Nucleus accumbens (tissue), 56 donors: ENCODE measurements around the gene PCBP4.

Experiments
- DNase-seq, 56 donors: peaks; one replicate each; lab custom pipeline; 2025; lab: John Stamatoyannopoulos, UW

The PCBP4 gene

DNA sequence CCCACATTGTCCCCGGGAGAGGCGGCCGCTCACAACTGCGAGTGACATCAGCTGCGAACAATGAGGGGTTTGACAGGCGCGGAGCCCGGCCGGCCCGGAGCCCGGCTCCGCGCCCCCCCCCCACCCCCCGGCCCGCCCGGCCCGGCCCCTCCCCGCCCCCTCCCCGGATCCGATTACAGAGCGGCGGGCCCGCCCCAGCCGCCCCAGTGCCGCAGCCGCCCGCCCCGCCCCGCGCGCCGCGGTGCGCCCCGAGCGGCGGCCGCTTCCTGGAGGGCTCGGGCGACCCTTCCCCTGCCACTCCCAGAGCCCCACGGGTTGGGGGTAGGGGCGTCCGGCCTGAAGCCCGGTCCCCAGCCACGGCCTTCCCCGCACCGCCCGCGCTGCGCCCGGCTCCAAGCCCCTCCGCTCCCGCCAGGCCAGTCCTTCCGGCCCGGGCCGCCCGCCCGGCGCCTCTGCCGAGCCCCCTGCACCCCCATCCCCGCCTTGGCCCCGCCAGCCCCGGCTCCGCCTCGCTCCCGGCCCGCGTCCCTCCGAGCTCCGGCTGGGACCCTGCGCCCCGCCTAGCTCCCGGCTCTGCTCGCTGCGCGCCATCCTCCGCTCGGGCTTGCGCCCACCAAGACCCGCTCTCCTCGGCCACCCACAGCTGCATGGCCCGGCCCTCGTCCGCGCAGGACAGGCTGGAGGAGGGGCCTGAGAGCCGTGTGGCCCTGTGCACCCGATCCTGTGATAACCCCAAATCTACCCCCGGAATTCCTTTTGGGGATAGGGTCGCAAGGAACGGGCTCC, at the start of gene PCBP4:
Gene PCBP4, minus strand, starts transcription at position 71 of the 786 bp plus-strand sequence. CDS start 6,214 bp downstream, outside the sequence.
- peak in 52 of 56 donors; percentile 42 to 88 (median 78) for DNase-seq

DNA sequence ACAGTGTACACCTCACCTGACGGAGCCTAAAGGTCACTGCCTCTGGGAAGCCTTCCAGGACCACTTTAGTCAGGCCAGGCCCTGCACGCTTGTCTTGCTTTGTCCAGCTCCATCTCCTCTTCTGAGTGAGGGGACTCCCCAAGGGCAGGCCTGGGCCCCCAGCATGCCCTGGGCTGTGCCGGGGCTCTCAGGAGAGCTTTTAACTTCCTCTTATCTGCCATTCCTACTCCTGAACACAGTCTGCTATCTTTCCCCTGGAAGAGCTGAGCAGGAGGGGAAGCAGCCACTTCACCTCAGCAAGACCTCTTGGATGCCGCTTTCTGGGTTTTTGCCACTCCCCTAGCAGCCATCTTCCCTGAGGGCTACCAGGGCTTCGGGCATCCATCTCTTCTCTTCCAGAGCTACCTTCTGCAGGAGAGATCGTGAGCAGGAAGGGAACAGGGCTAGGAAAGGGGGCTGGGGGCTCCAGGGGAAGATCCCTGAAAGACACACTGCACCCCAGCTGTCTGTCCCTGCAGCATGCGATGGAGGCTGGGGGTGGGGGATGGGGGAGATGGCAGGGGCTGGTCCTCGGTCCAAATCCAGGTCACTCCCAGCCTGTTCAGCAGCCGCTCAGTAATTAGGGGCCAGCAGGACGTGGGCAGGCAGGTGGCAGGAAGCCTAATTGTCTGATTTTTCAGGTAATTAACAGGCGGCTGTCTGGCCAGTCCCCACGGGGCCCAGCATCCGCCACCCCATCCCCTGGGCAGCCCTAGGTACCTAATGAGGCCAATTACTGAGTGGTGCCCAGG, 48.4 kb upstream of the PCBP4 start:
- DNase-seq: no peak

DNA sequence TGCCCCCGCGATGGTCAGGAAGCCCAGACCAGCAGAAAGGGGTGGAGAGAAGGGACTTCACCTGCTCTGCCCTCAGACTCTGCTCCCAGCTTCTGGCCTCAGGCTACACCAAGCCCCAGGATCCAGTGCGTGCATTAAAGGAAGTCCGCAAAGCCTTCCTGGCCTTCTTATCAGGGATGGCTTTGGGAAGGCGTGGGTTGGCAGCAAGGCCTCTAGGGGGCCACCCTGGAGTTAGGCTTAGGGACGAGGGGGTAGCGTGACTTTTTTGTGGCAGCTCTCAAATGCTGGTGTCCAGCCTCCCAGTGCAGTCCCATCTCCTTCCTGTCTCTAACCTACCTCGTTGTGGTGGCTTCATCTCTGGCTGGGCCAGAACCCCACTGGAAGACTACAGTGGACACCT, 47.4 kb upstream of the PCBP4 start:
- peak in 7 of 56 donors; percentile 12 to 40 (median 27) for DNase-seq

DNA sequence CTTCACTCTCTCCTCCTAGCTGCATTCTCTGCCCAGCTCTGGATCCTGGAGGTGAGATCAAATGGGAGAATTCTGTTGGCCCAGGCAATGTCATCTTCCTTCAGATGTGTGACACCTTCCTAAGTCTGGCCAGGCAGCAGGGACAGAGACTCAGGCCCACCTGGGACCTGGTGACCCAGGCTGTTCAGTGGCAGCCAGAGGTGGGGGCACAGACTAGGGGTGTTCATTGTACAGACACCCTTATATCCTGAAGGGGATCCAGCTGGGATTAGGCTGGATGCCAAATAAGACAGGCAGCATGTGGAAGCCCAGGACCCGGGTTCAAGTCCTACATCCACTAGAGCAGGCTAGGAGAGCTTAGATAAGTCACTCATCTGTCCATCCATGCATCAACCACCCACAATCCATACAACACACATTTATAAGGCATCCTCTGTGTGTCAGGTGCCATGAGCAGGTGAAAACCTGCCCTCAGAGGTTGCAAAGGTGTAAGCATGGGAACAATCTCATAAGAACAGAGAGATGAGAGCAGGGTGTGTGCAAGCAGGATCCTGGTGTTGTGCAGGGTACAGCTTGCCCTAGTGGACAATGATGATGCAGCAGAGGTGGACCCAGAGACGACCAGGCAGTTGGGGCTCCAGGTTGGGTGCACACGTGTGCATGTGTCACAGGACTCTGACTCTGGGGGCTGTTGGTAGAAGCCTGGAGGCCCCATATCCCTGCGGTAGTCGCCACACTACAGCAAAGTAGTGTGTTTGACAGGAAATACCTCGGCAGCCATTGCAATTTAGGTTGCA, 46.7 kb upstream of the PCBP4 start:
- DNase-seq: no peak

DNA sequence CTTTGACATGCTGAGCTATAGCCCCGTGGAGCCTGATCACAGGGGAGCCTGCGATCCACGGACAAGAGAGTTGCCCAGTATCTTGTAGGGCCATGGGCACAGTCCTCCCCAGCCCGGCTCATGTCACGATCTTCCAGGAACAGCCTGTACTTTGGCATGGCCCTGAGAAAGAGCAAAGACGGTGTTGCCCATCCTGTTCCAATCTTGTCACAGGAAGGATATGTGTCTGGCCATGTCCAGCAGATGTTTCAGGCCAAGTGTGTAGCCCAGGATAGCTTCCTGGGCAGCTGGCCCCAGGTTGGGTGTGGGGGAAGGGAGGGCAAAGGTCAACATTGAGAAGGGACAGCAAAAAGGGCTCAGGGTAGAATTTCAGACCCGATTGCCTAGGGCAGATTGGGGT, 45.4 kb upstream of the PCBP4 start:
- DNase-seq: no peak

DNA sequence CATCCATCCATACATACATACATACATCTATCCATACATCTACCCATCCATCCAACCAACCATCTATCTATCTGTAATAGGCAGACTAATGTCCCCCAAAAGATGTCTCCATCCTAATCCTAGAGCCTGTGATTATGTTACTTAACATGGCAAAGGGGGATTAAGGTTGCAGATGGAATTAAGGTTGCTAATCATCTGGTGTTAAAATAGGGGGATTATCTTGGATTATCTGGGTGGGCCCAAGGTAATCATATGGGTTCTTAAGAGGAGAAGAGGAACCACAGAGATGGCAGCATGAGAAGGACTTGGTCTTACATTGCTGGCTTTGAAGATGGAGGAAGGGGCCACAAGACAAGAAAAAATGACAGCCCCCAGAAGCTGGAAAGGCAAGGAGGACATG, 43.2 kb upstream of the PCBP4 start:
- no peak for DNase-seq

DNA sequence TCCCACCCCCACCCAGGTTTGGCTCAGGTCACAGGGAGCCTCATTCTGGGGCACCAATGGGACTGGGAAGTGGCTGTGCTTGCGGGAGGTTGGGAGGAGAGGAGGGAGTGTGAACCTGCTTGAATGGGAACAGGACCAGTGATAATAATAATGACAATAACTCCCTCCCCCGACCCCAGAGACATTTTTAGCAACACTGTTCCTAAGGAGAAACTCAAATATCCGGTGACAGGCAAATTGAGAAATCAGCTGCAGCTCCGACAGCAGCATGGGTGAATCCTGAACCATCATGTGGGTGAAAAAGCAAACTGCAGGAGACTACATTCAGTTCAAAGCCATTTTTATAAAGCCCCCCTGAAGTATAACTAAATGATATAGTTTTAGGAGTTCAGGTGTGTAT, 40.0 kb upstream of the PCBP4 start:
- DNase-seq: peak in 8 of 56 donors; percentile 10 to 46 (median 33)

DNA sequence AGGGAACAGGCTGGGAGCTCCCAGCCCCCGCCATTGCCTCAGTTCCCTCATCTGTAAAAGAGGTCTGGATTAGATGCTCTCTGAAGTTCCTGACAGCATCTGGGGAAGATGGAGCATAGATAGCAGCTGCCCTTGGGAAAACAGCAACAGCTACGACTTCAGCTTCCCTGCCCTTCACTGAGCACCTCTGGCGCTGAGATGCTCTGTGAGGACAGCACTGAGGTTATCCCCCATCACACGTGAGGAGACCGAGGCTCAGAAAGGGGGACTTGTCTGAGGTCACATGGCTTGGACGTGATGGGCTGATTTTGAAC, 39.5 kb upstream of the PCBP4 start:
- DNase-seq: no peak

DNA sequence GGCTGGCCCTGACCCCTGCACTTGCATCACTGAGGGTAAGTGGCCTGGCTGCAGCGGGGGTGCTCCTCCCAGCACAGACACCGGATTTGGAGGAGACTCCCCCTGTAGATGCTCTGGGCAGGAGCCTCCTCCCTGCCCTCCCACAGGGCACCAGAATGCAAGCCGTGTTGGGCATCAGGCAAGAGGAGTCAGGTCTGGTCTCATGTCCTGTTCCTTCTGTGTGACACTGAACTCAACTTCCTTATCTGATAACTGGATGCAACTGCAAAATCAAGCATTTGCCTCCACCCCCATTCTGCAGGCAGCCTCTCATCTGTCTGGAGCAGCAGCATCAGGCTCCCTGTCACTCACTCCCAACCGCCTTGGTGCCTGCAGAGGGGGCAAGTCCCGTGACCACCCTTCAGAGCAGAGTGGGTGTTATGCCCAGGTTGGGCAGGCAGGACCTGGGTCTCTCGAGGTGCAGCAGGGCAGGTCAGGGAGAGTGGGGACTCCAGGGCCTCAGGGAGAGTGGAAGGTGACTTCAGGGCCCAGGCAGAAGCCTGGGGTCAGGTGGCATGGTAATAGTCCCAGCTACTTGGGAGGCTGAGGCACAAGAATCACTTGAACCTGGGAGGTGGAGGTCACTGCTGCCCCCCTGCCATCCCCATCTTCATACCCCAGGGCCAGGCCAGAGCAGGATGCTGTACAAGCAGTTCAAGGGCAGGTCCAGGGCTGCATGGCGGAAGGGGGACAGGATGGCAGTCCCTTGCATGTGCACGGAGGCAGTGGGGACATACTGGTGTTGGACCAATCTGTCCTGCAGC, 39.0 kb upstream of the PCBP4 start:
- DNase-seq: peak in 11 of 56 donors; percentile 16 to 59 (median 35)

DNA sequence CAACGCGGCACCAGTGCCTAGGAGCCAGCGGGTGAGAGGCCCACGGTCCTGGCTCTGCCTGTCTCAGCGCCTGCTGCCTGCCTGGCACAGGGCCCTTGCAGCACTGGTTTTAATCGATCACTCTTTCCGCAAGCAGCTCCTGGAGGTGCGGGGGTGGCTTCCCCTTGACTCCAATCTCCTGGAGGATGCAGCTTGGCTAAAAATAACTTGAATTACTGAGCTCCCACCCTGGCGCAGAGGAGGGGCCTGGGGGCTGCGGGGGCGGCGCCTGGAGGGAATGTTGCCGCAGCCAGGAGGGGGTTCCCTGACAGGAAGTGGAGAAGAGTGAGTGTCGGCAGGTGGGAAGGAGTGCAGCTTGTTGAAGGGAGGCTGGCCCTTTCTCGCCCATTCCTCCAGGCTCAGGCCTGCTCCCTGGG, 38.3 kb upstream of the PCBP4 start:
- peak in 41 of 56 donors; percentile 17 to 87 (median 55) for DNase-seq

DNA sequence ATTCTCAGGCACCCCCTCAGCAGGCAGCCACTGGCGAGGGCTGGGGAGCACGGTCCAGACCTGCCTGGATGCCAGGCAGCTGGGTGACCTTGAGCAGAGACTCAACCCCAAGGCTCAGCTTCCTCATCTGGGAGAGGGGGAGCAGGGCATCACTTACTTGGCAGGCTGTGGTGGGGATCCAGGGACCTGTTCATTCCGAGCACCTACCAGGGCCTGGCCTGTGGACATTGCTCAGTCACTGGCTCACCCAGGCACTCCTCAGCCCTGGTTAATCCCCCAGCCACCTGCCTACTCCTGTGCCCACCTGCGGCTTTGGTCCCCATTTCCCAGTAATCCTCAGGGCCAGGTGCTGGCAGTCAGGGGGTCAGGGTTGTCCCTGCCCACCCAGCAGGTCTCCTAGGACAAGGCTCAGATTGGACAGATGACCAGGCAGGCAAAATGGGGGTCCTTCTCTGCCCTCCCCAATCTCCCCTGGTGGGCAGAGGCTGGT, 37.7 kb upstream of the PCBP4 start:
- DNase-seq: peak in 3 of 56 donors; percentile 24 to 49 (median 39)

DNA sequence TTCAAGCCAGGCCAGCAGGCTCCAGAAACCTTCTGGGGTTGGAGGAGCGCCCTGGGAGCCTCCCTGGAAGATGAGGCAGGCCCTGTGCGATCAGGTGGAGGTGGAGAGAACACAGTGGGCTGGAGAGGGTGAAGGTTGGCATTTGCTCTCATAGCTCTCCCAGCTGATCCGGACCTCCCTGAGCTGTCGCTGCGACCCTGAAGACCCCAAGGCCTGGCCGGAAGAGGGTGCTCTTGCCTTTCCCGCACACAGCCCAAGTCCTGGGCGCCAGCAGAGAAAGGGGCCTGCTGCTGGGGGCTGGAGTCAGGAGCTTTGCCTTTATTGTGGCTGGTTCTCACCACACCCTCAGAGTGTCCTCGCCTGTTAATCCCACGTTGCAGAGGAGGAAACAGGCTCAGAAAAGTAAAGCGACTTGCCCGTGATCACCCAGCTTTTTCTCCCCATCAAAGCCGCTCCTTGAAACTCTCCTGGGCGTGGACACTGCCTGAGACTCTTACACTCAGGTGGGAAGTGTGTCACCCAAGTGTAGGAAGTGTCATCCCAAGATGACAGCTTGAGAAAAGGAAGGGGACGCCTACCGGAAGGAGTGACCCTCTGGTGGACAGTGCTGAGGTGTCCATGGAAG, 37.0 kb upstream of the PCBP4 start:
- peak in 47 of 56 donors; percentile 18 to 80 (median 55) for DNase-seq

DNA sequence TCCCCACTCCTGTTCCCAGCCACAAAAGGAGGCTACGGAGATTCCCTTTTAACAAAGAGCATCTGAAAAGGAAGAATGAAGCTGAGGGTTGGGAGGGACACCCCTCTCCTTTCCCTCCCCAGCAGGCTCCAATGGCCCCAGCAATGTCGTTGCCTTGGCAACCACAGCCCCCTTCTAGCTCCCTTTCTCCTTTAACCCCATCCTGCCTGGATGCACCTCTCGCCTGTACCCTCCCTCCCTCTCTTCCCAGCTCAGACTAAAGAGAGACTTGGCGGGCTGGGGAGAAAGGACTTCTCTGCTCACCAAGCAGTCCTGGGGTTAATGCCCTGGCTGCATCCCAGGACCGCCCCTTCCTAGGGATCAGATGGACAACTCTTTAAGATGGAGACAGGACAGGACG, 35.5 kb upstream of the PCBP4 start:
- no peak for DNase-seq

DNA sequence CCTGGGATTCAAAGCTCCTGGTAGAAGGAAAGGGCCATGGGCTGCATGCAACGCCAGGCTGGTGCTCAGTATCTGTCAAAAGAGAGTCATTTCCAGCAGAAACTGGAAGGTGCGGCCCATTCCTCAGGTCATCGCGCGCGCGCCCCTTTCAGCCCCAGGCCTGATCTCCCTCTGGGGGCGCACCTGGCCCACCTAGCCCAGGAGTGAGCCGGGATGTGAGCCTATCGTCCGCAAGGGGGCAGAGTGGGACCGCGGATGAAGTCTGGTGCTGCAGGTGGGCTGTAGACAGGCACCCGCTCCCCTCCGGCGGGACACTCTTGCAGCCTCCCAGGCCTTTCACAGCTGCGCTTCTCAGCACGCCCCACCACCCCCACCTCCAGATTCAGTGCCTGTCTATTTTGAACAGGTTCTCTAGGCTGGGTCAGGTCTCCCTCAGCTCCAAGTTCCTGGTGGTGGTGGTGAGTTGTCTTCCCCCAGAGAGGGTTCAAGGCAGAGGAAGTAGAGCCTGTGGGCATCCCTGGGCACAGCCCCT, 34.3 kb upstream of the PCBP4 start:
- peak in 50 of 56 donors; percentile 15 to 90 (median 58) for DNase-seq

DNA sequence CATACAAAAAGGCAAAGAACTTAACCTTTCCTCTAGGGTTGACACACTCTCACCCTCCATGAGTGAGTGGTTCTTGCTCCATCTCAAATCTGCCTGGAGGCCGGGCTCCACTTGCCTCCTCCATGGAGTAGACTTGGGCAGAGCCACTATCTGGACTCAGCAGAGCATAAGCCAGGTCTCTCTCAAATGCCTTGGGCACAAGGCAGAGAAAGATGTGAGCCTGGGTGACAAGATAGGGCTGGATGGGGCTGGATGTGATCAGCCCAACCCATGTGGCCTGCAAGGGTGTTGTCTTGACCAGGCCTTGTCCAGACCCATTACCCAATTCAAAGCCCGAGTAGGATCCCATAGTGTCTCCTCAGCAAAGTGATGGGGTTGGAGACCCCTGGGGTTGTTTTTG, 32.6 kb upstream of the PCBP4 start:
- no peak for DNase-seq

DNA sequence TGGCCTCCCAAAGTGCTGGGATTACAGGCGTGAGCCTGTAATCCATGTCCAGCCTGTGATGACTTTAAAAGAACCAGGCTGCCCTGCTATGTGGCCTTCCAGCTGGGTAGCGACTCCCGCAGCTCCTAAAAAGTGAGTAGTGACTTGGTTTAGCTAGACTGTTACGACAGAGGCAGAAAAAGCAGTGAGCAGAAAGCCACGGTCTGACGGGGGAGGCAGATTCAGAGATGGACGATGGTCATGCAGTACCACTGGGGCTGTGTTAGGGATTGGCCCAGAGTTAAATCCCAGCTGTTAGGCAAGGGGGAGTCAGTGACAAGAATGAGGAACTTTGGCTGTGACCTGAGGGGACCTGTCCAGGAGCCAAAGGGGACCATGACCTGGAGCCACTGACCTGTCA, 31.5 kb upstream of the PCBP4 start:
- DNase-seq: no peak

DNA sequence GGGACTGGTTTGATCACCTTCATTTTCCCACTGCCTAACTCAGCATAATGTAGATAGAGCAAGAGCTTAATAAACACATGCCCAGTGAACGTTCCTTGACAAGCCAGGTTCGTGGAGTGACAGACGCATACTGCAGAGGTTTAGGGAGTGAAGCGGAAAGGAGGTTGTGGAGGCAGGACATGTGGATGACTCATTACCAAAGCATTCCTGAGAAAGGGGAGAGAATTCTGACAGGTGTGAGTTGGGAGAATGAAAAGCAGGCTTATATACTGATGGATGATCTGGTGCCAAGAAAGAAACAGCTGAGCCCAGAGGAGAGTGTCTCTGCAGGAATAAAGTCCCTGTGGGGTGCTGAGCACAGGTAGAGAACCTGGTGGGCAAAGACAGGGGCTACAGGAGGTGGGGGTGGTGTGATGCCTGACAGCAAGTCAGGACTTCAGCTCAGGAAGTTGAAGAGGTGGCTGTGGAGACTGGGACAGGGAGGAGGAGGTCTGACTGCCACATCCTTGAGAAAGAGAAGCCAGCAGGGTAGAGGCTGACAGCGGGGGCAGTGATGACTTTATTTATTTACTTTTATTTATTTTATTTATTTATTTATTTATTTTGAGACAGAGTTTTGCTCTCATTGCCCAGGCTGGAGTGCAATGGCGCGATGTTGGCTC, 30.8 kb upstream of the PCBP4 start:
- peak in 18 of 56 donors; percentile 2 to 58 (median 32) for DNase-seq

DNA sequence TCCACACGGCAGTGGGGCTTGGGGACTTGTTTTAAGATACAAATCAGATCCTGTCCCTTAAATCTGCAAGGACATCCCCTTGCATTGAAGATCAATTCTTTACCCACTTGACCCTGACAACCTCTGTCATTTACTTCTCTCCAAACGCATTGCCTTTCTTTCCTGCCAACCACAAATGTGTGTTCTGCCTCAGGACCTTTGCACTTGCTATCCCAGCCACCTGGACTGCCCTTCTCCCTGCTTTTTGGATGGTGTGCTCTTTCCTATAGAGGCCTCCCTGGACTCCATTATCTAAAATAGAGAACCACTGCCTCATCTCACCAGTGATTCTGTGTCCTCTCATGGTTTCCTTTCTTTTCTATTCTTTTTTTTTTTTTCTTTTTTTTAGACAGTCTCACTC, 29.9 kb upstream of the PCBP4 start:
- no peak for DNase-seq
